ENCODE results near the gene ST6GALNAC4.

DNA sequence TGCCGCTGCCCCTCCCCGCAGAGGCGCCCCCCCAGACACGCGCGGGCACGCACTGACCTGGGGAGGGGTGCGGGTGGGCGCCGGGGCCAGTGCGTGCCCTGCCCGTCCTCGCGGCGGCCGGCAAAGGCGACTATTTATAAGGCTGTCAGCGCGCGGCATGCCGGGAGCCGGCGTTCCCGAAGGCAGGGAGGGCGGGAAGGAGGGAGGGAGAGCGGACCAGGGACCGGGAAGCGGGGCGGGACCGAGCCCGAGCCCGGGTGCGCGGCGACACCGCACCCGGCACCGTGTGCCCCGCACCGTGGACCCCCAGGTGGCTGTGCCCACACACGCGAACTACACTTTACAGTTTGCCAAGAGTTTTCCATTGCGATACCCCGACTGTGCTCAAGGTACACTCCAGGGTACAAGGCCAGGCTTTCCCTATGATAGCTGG is 39.3 kb downstream of the ST6GALNAC4 start, which contains the start of gene AK1:
- TF ChIP-seq, protein P1, sequence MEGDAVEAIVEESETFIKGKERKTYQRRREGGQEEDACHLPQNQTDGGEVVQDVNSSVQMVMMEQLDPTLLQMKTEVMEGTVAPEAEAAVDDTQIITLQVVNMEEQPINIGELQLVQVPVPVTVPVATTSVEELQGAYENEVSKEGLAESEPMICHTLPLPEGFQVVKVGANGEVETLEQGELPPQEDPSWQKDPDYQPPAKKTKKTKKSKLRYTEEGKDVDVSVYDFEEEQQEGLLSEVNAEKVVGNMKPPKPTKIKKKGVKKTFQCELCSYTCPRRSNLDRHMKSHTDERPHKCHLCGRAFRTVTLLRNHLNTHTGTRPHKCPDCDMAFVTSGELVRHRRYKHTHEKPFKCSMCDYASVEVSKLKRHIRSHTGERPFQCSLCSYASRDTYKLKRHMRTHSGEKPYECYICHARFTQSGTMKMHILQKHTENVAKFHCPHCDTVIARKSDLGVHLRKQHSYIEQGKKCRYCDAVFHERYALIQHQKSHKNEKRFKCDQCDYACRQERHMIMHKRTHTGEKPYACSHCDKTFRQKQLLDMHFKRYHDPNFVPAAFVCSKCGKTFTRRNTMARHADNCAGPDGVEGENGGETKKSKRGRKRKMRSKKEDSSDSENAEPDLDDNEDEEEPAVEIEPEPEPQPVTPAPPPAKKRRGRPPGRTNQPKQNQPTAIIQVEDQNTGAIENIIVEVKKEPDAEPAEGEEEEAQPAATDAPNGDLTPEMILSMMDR (IDR thresholded peaks at IDR 0.05) = no peak
- TF ChIP-seq GABPA (IDR thresholded peaks at IDR 0.05; ENCODE audit: low read depth) = no peak
- TF ChIP-seq EZH2phosphoT487 (IDR thresholded peaks at IDR 0.05; ENCODE audit: borderline replicate concordance, low read depth) = no peak
- TF ChIP-seq SMC3 (IDR thresholded peaks at IDR 0.05; ENCODE audit: low read depth, low read length) = no peak; the same call in 1 of the 2 replicates
- TF ChIP-seq, protein P2, sequence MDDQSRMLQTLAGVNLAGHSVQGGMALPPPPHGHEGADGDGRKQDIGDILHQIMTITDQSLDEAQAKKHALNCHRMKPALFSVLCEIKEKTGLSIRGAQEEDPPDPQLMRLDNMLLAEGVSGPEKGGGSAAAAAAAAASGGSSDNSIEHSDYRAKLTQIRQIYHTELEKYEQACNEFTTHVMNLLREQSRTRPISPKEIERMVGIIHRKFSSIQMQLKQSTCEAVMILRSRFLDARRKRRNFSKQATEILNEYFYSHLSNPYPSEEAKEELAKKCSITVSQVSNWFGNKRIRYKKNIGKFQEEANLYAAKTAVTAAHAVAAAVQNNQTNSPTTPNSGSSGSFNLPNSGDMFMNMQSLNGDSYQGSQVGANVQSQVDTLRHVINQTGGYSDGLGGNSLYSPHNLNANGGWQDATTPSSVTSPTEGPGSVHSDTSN (IDR thresholded peaks at IDR 0.05) = peak; percentile 53; the same call in 1 of the 2 replicates
- TF ChIP-seq, protein P3, sequence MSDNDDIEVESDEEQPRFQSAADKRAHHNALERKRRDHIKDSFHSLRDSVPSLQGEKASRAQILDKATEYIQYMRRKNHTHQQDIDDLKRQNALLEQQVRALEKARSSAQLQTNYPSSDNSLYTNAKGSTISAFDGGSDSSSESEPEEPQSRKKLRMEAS (IDR thresholded peaks at IDR 0.05; ENCODE audit: low read depth) = peak; percentile 74
- TF ChIP-seq EP300 (IDR thresholded peaks at IDR 0.05; ENCODE audit: borderline replicate concordance in 1 of 2, low read depth in 1 of 2, low read length in 1 of 2) = no peak
- no peak for TF ChIP-seq RAD21 (IDR thresholded peaks at IDR 0.05; ENCODE audit: low read length)
- no peak for TF ChIP-seq RXRA (IDR thresholded peaks at IDR 0.05; ENCODE audit: borderline replicate concordance, low read depth)
- no peak for TF ChIP-seq ELF1 (IDR thresholded peaks at IDR 0.05)
- no peak for TF ChIP-seq CHD2 (IDR thresholded peaks at IDR 0.05; ENCODE audit: low read length, partially characterized antibody)
- TF ChIP-seq, protein P4, sequence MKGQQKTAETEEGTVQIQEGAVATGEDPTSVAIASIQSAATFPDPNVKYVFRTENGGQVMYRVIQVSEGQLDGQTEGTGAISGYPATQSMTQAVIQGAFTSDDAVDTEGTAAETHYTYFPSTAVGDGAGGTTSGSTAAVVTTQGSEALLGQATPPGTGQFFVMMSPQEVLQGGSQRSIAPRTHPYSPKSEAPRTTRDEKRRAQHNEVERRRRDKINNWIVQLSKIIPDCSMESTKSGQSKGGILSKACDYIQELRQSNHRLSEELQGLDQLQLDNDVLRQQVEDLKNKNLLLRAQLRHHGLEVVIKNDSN (IDR thresholded peaks at IDR 0.05; ENCODE audit: borderline replicate concordance, low read depth) = no peak
- no peak for TF ChIP-seq RFX5 (IDR thresholded peaks at IDR 0.05; ENCODE audit: low read length)
- TF ChIP-seq, protein P5, sequence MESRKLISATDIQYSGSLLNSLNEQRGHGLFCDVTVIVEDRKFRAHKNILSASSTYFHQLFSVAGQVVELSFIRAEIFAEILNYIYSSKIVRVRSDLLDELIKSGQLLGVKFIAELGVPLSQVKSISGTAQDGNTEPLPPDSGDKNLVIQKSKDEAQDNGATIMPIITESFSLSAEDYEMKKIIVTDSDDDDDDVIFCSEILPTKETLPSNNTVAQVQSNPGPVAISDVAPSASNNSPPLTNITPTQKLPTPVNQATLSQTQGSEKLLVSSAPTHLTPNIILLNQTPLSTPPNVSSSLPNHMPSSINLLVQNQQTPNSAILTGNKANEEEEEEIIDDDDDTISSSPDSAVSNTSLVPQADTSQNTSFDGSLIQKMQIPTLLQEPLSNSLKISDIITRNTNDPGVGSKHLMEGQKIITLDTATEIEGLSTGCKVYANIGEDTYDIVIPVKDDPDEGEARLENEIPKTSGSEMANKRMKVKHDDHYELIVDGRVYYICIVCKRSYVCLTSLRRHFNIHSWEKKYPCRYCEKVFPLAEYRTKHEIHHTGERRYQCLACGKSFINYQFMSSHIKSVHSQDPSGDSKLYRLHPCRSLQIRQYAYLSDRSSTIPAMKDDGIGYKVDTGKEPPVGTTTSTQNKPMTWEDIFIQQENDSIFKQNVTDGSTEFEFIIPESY (IDR thresholded peaks at IDR 0.05; ENCODE audit: borderline replicate concordance, low read depth) = no peak
